K562 (cell line): ENCODE data around the gene OXSR1. TPM values are rescaled to one million over a fixed set of nuclear protein-coding genes. Genes with fewer than 3 reads are reported as not detected.

Experiments
- ARHGAP35 ChIP-seq: fragments of 450-650 bp; IDR thresholded peaks from 2 replicates; pipeline ENCODE4 v1.6.1; 2018; ENCODE audit not compliant: partially characterized antibody
- BCOR ChIP-seq: fragments of 450-650 bp; IDR thresholded peaks from 2 replicates; pipeline ENCODE4 v1.6.1; 2016
- CTCF ChIP-seq, 3 experiments: IDR thresholded peaks in 2 of 3; conservative IDR thresholded peaks in 1 of 3; 2 replicates each; pipeline ENCODE4 v1.5.1; 2011 to 2012; ENCODE audit warnings: low read length in 3 of 3, mild to moderate bottlenecking in 3 of 3, control low read depth in 2 of 3, improper control_type of control experiment in 1 of 3, inconsistent platforms in 1 of 3, low read depth in 1 of 3, mixed read lengths in 1 of 3, moderate library complexity in 1 of 3; ENCODE audit not compliant: insufficient read depth in 2 of 3
- ELF4 ChIP-seq: fragments of 450-650 bp; formaldehyde crosslinking; IDR thresholded peaks from 2 replicates; pipeline ENCODE4 v1.4.0; 2022; ENCODE audit warnings: missing genetic modification characterization
- FOXA1 ChIP-seq: fragments of 450-650 bp; IDR thresholded peaks from 2 replicates; pipeline ENCODE4 v1.6.1; 2016; ENCODE audit warnings: mild to moderate bottlenecking, borderline replicate concordance
- FOXP1 ChIP-seq: sonication (generic); formaldehyde crosslinking; IDR thresholded peaks from 2 replicates; pipeline ENCODE4 v1.8.0; 2022; ENCODE audit warnings: mild to moderate bottlenecking, missing genetic modification reagents
- HDAC3 ChIP-seq: fragments of 450-650 bp; IDR thresholded peaks from 2 replicates; pipeline ENCODE4 v1.6.1; 2018; ENCODE audit warnings: borderline replicate concordance, mild to moderate bottlenecking, moderate library complexity; ENCODE audit not compliant: partially characterized antibody
- HLTF ChIP-seq: fragments of 450-650 bp; IDR thresholded peaks from 2 replicates; pipeline ENCODE4 v1.6.1; 2016
- HNRNPUL1 ChIP-seq: fragments of 200-400 bp; formaldehyde crosslinking; IDR thresholded peaks from 2 replicates; pipeline ENCODE4 v1.6.1; 2017; ENCODE audit warnings: low read length
- IRF9 ChIP-seq: fragments of 450-650 bp; IDR thresholded peaks from 2 replicates; pipeline ENCODE4 v1.6.1; 2016; ENCODE audit warnings: missing biosample characterization, missing genetic modification characterization
- MAFG ChIP-seq: fragments of 450-650 bp; conservative IDR thresholded peaks from 2 replicates; pipeline ENCODE4 v1.6.1; 2016; ENCODE audit warnings: missing genetic modification characterization, missing compliant biosample characterization
- MITF ChIP-seq: IDR thresholded peaks from 2 replicates; pipeline ENCODE4 v1.6.1; 2014; ENCODE audit warnings: antibody characterized with exemption
- NONO ChIP-seq, 2 experiments: fragments of 200-400 bp in 1 of 2; fragments of 450-650 bp in 1 of 2; formaldehyde crosslinking in 1 of 2; IDR thresholded peaks; 2 replicates each; pipeline ENCODE4 v1.6.1; 2017; ENCODE audit warnings: low read depth in 2 of 2, mild to moderate bottlenecking in 2 of 2, moderate library complexity in 2 of 2, low read length in 1 of 2
- POLR3G ChIP-seq: IDR thresholded peaks from 2 replicates; pipeline ENCODE4 v1.6.1; 2011; ENCODE audit not compliant: insufficient read length, insufficient replicate concordance; ENCODE audit errors: extremely low read depth
- SMARCA5 ChIP-seq: fragments of 450-650 bp; IDR thresholded peaks from 2 replicates; pipeline ENCODE4 v1.6.1; 2016
- STAT6 ChIP-seq: sonication (generic); formaldehyde crosslinking; IDR thresholded peaks from 2 replicates; pipeline ENCODE4 v1.8.1; 2023; ENCODE audit warnings: mild to moderate bottlenecking, missing genetic modification reagents
- TEAD4 ChIP-seq, 2 experiments: sonication (generic) in 1 of 2; formaldehyde crosslinking in 1 of 2; IDR thresholded peaks; 2 replicates each; pipeline versions ENCODE4 v1.6.1 to v1.8.0; 2012 to 2022; ENCODE audit warnings: borderline replicate concordance in 1 of 2, inconsistent platforms in 1 of 2, low read length in 1 of 2, mild to moderate bottlenecking in 1 of 2, missing genetic modification reagents in 1 of 2
- THRAP3 ChIP-seq: fragments of 450-650 bp; IDR thresholded peaks from 2 replicates; pipeline ENCODE4 v1.6.1; 2016; ENCODE audit warnings: mild to moderate bottlenecking, inconsistent platforms, borderline replicate concordance
- ZC3H11A ChIP-seq: IDR thresholded peaks from 2 replicates; pipeline ENCODE4 v1.6.1; 2012; ENCODE audit warnings: low read depth, low read length, improper control_type of control experiment
- ZC3H4 ChIP-seq: sonication (generic); formaldehyde crosslinking; IDR thresholded peaks from 2 replicates; pipeline ENCODE4 v1.9.0; 2021; ENCODE audit warnings: missing genetic modification reagents, borderline replicate concordance
- ZNF511 ChIP-seq: sonication (generic); formaldehyde crosslinking; IDR thresholded peaks from 2 replicates; pipeline ENCODE4 v1.8.0; 2022; ENCODE audit warnings: mild to moderate bottlenecking, missing genetic modification reagents
- polyA plus RNA-seq, 8 experiments: library from polyadenylated mRNA; depleted of rRNA in 4 of 8; stranded (reverse) in 5 of 8; unstranded in 3 of 8; fragments of >200 nt; fragmentation: Nextera tagmentation in 2 of 8; fragmentation: Illumina TruSeq in 1 of 8; extraction: Ambion mirVana in 2 of 8; extraction: Trizol in 1 of 8; gene quantifications; 2 replicates each; pipeline versions ENCODE4 v1.2.1 to v1.2.3, GENCODE V29; 2011 to 2014; ENCODE audit warnings: inconsistent platforms in 1 of 8, missing spikeins in 1 of 8
- total RNA-seq, 7 experiments: library from RNA; depleted of rRNA in 6 of 7; stranded (reverse); fragments of >200 nt in 6 of 7; fragmentation: Illumina TruSeq in 2 of 7; extraction: Trizol in 2 of 7; gene quantifications; 2 replicates each; pipeline versions ENCODE4 v1.2.1 to v1.2.3, GENCODE V29; 2011 to 2021; ENCODE audit warnings: low replicate concordance in 1 of 7

The OXSR1 gene
- total and polyA plus RNA-seq, 9 of the 15 experiments (the other 6 are each of a cell fraction or from before 2014, with no cell fraction given), result 15.7 to 87.6 (median 48.7) TPM

- no peak for TF ChIP-seq ELF4 (CRISPR knock-in tag)
- no peak for TF ChIP-seq HDAC3
- TF ChIP-seq CTCF (IDR thresholded peaks at IDR 0.05 in 2 of 3, conservative IDR thresholded peaks at IDR 0.05 in 1 of 3; ENCODE audit: insufficient read depth in 2 of 3, low read depth in 1 of 3, low read length in 3 of 3), result peak; percentile 95 to 98 (median 97)
- no peak for TF ChIP-seq MAFG
- 0 out of 2 replicates have a peak, but pooled peaks have one; percentile 47 for TF ChIP-seq FOXP1
- peak; percentile 31; the same call in 1 of the 2 replicates for TF ChIP-seq TEAD4 (IDR thresholded peaks at IDR 0.05; ENCODE audit: low read length)
- no peak for TF ChIP-seq TEAD4 (CRISPR knock-in tag; IDR thresholded peaks at IDR 0.05; ENCODE audit: borderline replicate concordance)
- TF ChIP-seq ARHGAP35, result no peak
- TF ChIP-seq HLTF, result no peak
- TF ChIP-seq MITF, result 0 out of 2 replicates have a peak, but pooled peaks have one; percentile 4
- TF ChIP-seq IRF9 (tag), result no peak
- no peak for TF ChIP-seq STAT6 (CRISPR knock-in tag)
- no peak; the same call in 1 of the 2 replicates for TF ChIP-seq SMARCA5
- TF ChIP-seq FOXA1, result no peak
- no peak for TF ChIP-seq ZC3H11A
- TF ChIP-seq POLR3G, result no peak
- TF ChIP-seq BCOR, result 0 out of 2 replicates have a peak, but pooled peaks have one; percentile 7
- no peak for TF ChIP-seq HNRNPUL1
- TF ChIP-seq NONO (IDR thresholded peaks at IDR 0.05; ENCODE audit: low read depth in 2 of 2, low read length in 1 of 2), result no peak; a peak in 1 of 4 replicates
- no peak for TF ChIP-seq ZC3H4 (CRISPR knock-in tag)
- TF ChIP-seq ZNF511 (CRISPR knock-in tag), result no peak
- TF ChIP-seq THRAP3, result no peak; the same call in 1 of the 2 replicates
These were observed 47.5 kb upstream of the OXSR1 start (continued) for GRCh38 chr3:38117748-38118420.
